GM18858 (cell line): ENCODE results near the gene GALNS.

ENCODE experiments used
- ATAC-seq: cut with Tn5 transposase; IDR thresholded peaks from one replicate; pipeline ENCODE4 v1.9.1; 2021; ENCODE audit not compliant: unreplicated experiment

The GALNS gene

GRCh38 chr16:88857728-88858339, 1.1 kb upstream of the GALNS start:
- no peak for ATAC-seq

GRCh38 chr16:88856122-88856827, 472 bp downstream of the GALNS start:
- ATAC-seq, result no peak

DNA sequence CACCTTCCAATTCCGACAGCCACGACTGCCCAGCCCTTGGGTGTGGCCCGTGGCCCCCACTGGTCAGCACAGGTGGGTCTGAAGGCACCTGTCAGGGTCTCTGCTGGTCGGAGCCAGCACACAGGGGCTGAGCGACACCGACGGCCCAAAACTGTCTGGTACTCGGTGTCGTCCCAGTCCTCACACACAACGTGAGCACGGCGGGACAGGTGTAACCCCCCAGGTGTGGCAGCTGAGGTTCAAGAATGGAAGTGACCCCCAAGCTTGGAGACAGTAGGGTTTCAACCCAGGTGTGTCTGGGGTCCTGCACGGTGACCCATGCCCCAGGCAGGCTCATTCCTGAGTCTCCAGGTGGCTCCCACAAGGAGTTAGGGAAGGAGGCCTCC, 1.0 kb downstream of the GALNS start:
- no peak for ATAC-seq

- ATAC-seq, result no peak
Measured at GRCh38 chr16:88855176-88855575, 1.6 kb downstream of the GALNS start.

DNA sequence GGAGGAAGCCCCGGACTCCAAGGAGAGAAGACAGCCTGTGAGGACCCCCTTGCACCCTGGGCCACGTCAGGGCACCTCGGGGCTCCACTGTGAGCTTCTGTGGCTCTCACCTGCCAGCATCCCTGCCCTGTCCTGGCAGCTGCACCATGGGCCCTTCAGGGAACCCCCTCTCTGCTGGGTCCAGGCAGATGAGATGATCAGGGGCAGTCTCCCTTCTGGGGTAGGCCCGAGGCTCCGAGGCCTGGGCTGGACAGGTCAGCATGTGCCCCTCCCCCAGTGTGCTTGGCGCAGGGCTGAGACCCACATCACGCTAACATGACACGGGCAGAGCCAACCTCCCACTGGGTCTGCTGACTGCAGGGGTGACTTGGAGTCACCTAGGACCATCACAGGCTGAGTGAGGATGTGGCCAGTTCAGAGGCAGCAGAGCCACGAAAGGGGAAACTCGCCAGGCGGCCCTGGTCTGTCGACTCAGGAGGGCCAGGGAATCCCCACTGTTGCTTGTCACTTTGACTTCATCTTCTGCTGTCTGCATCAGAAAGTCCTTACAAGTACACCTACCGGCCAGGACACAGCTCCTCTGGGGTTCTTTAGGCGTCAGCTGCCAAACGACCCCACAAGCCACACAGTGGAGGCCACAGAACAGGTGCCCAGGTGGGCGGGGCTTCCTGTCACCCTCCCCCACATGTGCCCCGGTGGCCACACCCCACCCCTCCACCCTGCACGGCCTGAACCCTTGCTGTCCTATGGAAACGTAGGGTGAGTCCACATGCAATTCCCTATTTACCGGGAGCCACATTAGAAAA, 2.2 kb downstream of the GALNS start:
- ATAC-seq, result no peak

GRCh38 chr16:88853325-88853941, 3.3 kb downstream of the GALNS start:
- ATAC-seq, result no peak

- ATAC-seq, result no peak
Measured at GRCh38 chr16:88851616-88852015, 5.1 kb downstream of the GALNS start.

GRCh38 chr16:88850531-88851199, 6.1 kb downstream of the GALNS start:
- no peak for ATAC-seq

- ATAC-seq, result no peak
Measured at GRCh38 chr16:88848557-88848956, 8.2 kb downstream of the GALNS start.

GRCh38 chr16:88847654-88848053, 9.1 kb downstream of the GALNS start:
- no peak for ATAC-seq

GRCh38 chr16:88846088-88846487, 10.7 kb downstream of the GALNS start:
- no peak for ATAC-seq

GRCh38 chr16:88844419-88845036, 12.2 kb downstream of the GALNS start:
- ATAC-seq, result no peak

GRCh38 chr16:88843256-88843655, 13.5 kb downstream of the GALNS start:
- no peak for ATAC-seq

GRCh38 chr16:88842806-88843205, 13.9 kb downstream of the GALNS start:
- no peak for ATAC-seq

GRCh38 chr16:88842308-88842756, 14.4 kb downstream of the GALNS start:
- no peak for ATAC-seq

DNA sequence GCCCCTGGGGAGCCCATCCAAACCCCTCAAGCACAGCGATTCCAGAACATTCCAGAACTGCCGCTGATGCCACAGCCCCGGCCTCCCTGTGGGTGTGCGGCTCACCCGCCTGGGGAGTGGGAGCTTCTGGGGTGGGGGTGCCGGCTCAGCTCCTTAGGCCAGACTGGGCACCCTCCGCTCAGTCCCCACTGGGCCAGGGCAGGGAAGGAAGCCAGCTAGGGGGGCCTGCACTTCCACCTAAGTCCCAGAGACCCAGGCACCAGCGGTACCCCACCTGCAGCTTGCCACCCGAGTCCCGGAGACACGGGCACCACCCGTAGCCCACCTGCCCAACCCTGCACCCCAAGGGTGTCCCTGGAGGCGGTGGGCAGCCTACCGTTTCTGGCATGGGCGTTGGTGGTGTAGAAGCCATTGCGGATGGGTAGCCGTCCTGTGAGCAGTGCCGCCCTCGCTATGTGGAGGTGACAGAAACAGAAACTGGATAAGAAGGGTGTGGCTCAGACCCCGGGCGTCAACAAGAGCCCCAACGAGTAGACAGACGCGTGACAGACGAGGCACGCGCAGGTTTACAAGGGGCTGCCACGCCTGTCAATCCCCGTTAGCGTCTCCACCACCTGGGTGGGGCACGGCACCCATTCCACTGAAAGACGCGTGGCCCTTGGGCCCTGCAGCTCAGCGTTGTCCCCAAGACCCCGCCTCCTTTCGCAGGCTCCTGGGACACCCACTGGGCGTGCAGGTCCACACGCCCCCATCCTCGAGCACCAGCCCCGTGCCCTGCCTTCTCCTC, 15.0 kb downstream of the GALNS start:
- no peak for ATAC-seq

GRCh38 chr16:88840600-88841215, 16.0 kb downstream of the GALNS start:
- ATAC-seq, result no peak

DNA sequence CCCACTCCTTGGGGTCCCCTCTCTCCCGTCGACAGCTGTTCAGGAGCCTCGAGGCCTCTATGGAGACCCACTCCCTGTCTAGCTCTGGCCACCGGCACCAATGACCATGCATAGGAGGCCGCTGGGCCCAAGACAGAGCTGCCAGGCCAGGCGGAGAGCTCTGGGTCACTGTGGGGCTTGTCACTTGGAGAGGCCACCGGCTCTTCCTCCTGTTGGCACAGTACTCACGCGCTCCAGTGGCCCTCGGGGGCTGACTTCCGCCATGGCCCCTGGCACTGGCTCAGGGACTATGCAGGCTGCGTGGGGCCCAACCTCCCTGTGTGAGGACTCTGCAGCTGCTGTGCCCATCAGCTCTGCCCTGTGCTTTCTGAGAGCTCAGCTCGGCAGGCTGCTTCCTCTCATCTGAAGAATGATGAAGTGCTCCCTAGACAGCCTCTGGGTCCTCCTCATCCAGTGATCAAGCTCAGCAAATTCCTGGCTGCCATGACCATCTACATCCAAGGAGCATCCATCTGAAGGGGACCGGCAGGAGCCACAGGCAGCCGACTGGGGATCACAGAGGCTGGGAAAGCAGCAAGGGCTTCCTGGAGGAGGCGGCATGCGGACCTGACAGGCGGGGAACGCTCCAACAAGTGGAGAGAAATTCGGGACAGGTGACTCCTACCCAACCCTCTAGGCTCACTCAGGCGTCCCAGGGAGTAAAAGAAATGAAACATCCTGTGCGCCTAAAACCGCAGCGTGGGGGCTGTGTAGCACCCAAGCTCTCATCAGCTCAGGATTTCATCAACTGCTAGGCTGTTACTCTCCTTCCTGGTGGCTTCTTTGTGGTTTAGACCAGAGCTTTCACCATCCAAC, 16.8 kb downstream of the GALNS start:
- ATAC-seq, result no peak
